GM21737 (cell line): ENCODE measurements around the gene DPM2.

Experiments used
- ATAC-seq: cut with Tn5 transposase; IDR thresholded peaks from one replicate; pipeline ENCODE4 v1.9.1; 2021; ENCODE audit warnings: mild to moderate bottlenecking, moderate library complexity; ENCODE audit not compliant: unreplicated experiment

DPM2 gene, protein sequence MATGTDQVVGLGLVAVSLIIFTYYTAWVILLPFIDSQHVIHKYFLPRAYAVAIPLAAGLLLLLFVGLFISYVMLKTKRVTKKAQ

DNA sequence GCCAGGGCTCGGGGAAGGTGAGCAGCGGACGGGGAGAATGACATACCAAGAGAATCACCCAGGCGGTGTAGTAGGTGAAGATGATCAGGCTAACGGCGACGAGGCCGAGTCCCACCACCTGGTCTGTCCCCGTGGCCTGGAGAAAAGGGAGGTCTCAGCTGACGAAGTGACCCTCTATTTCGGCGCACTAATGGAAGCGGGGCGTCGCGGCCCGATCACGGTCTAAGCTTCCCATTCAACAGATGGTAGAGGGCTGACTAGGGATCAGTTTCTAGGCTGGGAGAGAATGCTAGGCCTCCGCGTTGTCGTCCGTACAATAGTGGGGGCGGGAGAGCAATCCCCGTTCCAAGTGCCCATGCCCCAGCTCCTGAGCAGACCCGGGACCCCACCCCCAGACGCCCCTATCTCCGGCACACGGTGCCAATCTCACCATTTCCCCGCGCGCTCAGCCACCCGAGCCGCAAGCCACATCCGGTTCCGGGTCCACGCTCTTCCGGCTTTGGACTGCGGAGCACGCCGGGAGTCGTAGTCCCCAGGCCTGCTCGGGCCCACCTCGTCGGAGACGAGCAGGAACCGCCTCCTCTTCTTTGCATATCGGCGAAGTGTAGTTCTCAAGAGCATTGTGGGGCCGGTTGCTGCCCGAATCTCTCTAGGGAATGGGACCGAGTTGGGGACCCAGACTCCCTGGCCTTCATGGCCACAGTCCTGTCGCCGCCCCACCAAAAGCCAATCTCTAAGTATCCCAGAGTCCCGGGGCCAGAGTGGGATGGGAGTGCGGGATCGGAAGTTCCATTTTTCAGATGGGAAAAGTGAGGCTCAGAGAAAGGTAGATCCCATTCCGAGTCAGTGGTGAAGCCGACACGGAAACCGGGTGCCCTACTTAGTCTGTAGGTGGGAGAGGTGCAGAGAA lies at the start of gene DPM2:
DPM2 (minus strand) TSS at position 467 of the 910 bp plus-strand sequence; CDS start at position 433, 34 bp downstream.
- peak; percentile 82 for ATAC-seq

DNA sequence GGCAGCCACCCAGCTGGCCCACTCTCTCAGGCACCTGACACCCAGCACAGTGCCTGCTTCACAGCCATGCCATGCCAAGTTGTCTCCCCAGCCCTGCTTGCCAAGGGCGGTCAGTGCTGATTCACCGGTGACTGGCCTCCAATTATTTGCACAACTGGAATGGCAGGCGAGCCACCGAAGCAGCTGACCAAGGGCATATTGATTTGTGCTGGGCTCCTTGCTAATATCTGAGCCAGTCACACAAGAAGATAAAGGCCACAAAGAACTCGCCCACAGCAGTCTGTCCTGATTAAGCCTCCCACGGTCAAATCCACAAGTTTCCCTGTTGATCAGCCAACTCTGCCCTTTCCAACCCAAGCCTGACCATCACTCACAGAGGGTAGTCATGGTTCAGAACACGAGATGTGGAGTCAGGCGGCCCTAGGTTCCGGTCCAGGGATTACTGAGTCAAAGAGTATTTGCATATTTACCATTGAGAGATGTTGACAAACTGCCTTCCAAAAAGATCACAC lies 49.5 kb upstream of the DPM2 start:
- ATAC-seq: no peak

DNA sequence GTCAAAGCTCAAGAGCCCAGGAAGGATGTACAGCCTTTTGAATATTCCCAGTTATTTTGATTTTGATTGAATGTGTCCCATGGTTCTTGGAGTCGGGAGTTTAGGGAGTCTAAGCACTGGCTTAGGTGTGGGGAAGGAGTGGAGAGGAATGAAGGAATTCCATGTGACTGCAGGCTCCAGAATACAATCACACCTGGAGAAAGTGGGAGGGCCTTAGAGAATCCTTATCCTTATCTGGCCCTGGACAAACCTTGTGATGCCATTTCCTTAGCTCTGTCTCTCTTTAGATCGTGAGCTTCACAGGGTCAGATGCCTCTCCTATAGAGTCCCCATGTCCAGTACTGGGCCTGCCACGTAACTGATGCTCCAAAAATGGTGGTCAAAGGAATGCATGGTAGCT lies 47.4 kb upstream of the DPM2 start:
- ATAC-seq: no peak

DNA sequence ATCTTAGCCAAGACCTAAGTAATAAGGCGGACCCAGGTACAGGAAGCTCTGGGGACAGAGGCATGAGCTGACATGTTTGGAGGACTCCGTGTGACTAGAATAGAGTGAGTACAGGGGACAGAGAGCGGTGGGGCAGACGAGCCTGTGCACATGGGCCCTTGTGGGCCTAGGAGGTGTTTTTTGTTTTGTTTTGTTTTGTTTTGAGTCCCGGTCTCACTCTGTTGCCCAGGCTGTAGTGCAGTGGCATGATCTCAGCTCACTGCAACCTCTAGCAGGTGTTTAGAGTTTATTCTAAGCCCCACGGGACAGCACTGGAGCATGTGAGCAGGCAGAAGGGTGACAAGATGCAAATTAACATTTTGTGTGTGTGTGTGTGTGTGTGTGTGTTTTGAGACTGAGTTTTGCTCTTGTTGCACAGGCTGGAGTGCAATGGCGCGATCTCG lies 46.2 kb upstream of the DPM2 start:
- ATAC-seq: peak; percentile 35

DNA sequence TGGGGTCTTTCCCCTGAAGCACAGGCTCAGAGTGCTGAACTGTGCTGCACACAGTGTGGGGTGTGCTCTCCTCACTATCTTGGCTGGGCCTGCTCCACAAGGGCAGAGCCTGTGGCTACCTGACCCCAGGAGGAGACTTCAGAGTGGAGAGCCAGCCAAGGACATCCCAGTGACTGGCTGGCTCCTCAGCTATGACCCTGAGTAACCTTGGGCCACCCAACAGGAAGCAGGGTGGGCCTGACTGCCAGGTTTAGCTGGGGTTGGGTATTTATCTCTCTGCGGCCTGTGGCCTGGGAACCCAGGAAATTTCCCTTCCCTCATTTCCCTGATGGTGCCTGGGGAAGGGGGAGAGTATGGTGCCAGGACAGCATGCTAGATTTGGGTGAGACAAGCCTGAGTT lies 45.3 kb upstream of the DPM2 start:
- ATAC-seq: no peak

DNA sequence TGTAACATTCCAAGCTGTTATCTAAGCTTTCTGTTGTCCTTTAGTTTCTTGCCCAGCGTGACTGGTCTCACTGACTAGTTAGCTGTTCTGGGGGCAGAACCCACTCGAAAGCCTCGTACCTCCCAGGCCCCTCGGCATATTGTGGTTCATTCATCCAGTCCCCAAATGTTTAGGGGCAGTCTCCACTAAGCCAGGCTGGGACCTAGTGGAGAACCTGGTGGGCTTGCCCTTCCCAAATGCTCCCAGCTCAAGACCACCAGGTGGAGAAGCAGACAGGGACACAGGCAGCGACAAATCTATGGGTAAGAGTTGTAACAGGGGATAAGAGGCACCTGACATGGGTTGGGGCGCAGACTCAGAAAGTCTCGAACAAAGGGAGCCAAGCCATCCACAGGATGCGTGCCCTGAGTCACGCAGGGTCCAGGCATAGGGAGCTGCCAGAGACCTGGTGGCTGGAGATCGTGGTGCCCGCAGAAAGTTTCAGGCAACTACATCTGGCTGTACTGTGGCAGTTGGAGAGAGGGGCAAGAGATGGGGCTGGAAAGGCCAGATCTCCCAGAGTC lies 44.0 kb upstream of the DPM2 start:
- no peak for ATAC-seq

DNA sequence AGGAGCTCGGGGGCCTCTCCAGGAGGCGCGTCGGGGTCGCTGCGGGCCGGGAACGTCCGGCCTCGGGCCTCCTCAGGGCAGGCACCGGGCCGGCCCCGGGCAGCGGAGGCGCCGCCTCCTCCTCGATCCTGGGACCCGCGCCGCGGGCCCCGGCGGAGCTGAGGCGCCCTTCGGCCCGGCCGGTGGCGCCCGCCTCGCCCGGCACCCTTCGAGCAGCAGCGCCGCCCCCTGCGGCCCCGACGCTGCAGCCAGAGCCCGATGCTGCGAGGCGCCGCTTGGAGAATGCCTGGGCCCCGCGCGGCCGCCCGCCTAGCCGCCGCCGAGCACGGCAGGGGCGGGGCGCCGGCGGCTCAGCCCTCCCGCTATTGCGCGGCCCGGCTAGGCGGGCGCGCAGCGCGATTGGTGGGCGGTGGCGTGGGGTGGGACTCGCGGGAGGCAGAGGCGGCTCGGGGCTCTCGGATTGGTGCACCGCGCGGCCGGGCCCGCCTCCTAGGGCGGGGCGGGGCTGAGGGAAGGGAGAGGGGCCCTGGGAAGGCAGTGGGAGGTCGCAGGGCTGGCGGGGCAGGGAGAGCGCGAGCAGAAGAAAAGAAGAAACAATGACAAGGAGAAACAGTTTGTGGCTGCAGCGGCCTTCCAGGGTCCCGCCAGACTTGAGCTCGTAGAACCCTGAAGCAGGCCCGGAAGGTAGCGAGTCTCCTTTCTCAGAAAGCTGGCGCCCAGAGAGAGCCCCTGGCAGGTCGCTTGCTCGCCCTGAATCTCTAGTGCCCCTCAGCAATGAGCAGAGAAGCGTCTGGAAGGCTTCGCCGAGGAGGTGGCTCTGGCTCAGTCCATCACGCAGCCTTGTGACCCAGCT lies 43.3 kb upstream of the DPM2 start, which contains the start of gene EEIG1:
EEIG1 (minus strand) TSS at position 284 of the 853 bp plus-strand sequence. CDS start 852 bp downstream, outside the sequence.
- ATAC-seq: peak; percentile 77

DNA sequence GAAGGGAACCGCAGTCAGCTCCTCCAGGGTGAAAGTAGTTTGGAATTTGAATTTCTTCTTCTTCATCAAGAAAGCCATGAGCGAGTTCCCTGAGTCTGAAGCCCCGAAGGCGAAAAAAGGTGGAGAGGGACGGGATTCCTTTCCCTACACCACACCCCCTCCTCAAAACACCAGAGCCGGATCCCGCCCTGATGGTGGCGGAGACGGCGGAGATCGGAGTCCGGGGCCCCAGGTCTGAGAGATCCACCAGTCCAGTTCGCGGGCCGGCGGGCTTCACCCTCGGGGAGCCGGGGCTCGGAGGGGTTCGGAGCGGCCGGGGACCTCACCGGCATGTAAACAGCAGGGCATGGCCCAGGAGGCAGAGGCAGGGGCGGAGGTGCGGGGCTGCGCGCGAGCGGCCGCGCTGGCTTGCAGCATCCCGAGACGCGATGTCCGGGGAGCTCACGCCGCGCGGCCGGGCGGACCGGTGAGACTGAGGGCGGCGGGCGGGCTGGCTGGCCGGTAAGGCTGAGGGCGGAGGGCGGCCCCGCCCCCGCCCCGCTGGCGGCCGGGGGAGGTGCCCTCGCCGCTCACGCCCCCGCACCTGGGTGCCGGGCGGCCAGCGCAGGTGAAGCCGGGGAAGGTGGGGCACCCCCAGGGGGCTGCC lies 42.5 kb upstream of the DPM2 start:
- ATAC-seq: peak; percentile 29

DNA sequence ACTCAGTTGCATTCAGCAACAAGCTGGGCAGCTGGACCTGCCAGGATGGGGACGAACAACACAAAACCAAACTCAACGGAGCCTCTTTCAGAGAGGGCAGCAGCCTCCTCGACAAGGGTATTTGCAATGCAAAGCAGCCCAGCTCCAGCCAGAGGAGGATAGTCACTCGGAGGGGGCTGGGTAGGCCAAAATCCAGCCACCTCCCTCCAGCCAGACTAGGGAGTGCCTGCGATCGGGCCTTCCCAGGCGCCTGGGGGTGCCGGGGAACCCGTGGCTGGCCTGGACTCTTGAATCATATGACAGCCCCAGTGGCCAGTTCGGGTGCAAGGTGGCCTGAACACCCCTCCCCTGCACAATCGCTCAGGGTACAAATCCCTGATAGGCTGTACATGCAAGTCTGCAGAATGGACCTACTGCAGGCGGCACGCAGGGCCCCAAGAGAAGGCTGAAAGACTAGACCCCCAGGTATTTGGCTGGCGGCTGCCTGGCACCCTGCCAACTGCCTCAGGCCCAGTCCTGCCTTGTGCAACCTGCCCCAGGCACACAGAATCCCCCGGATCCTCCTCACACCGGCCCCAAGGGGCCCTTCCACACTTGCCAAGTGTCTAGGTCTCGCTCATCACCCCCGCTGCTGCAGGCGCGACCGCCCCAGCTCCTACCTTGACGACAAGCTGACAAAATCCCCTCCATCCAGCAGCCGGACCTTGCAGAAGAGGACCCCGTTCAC lies 41.8 kb upstream of the DPM2 start:
- no peak for ATAC-seq

DNA sequence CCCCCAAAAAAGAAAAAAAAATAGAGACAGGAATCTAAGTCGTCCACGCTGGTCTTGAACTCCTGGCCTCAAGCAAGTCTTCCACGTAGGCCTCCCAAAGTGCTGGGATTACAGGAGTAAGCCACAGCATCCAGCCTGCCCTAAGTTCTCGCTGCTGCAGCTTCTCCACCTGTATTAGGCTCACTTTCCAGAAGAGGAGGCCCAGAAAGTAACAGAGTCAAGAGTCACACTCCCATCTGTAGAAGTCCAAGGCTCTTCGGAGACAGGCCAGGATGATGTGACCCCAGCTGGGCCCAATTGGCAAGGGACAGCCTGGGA lies 41.3 kb upstream of the DPM2 start:
- no peak for ATAC-seq

DNA sequence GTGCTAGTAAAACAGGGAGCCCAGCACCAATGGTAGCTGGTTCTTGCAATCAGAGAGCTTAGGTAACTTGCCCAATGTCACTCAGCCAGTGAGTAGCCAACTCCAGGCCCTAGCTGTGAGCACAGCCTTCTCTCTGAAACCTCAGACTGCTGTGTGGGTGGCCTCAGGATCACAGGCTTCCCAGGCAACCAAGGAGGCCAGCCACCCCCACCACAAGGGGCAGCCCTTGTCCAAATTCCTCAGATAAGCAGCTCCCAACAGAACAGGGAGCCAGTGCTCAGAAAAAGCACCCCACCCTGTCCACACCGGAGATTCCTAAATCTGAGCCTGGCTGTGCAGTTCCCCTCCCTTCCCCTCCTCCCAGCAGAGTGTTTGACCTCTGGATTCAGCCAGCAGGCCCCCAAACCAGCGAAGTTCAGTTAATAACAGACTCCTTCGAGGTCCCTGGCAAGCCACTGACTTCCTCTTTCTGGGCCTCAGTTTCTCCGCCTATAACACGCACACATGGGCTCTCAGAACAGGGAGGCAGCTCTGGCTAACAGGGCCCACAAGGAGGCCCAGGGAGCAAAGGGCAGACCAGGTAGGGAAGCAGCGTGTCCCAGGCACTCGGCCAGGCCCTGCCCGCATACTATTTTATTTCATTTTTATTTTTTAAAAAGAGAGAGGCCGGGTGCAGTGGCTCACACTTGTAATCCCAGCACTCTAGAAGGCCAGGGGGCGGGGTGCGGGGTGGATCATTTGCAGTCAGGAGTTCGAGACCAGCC lies 40.4 kb upstream of the DPM2 start:
- no peak for ATAC-seq

DNA sequence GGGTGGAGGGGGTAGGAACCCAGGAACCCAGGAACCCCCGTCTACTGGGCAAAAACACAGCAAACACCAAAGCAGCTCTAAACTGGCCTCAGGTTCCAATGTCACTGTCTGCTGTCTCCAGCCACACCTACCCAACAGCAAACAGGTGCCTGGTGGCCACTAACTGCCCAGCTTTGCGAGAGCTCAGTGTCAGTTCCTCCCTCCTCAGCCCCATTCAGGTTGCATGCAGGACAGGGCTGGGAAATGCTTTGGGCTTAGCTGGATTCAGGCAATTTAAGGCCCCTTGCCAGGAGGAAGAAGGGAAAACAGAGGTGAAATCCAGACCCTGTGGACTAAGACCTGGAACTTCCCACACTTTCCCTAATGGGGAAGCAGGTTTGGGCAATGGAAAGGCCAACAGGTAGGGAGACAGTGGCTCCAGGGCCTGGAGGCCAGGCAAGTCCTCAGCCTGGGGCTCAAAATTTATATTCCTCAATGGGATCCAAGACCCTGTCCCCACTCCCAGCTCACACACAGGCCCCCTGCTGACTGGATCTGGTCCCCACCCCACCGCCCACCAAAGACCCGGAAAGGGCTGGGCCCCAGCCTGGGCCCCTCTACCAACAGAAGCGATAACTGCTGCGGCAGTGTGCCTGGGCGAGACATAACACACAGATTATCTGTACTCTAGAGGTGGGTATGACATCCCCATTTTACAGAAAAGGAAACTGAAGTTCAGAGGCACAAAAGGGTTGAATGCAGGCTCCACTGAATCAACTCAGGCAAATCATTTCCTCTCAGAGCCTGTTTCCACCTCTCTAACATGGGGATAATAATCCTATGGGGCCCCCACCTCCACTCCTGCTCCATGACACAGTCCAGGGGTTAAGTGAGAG lies 39.6 kb upstream of the DPM2 start:
- no peak for ATAC-seq

DNA sequence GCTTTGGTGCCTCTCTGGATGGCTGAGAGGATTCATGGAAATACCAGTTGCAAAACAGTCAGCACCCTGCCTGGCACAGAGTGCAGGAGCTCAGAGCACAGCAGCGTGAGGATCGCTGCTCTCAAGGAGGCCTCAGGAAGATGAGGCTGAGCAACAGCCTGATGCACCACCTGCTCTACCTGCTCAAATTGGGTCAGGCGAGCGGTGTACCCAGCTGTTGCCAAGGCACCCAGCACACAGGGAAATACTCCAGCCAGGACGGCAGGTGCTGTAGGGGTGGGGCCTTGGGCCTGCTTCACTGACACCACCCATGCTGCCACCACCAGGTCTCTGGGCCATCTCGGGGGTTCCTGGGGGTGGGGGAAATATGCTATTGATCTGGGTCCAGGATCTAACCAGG lies 38.8 kb upstream of the DPM2 start:
- ATAC-seq: no peak

DNA sequence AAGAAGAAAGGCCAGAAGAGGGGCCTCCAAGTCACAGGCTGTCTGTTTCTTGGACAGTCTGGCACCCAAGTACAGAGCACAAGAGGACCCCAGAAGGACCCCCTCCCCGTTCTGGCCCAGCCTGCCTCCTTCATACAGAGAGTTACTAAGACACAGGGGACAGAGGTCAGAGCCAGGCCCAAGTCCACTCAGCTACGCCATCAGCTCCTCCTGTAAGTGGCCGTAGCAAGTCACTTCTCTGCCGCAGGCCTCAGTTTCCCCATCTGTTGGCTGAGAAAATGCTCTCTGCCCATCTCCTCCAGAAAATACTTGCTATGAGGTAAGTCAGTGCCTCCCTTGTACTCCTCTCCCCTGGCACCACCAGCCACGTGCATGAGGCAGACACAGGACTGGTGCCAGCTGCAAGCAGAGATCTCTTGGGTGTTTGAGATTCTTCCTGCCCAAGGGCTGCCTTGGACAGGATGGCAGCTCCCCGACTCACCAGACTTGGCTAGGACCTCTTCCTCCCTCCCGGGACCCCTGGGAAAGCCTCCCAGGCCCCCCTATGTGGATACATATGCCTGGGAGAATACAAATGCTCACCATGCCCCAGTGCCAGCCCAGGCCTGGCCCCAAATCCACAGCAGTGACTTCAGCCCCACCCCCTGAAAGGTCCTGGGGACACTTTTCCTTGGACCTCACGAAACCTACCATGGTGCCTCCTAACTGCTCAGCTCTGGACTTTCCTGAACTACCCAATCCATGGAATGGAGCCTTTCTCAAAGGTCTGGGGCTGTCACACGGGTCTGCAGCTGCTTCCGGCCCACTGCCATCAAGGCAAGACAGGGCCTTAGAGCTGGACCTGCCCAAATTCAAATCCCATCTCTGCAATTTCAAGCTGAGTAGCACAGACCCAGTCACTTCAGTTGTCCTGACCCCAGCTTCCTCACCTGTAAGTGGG lies 38.0 kb upstream of the DPM2 start:
- ATAC-seq: no peak

DNA sequence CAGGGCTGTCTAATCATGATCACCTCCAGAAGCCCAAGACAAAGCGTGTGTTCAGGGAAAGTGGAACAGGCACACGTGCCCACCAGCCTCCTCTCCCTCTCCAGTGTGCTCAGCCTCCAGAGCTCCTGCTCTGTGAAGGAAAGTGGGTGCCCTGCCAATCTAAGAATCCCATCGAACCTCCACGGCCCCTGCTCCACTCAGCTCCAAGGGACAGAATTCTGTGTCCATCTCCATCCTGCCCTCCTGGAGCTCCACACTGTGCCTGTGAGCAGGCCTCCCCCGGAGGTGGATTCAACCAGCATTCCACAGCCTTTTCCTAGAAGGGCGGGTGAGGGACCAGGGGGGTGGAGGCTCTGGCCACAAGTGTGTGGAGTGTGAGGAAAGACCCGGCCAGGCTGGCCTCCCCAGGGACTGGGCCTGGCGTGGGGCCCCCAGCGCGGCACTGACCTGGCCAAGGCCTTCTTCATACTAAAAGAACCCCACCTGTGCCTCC lies 37.2 kb upstream of the DPM2 start:
- no peak for ATAC-seq

DNA sequence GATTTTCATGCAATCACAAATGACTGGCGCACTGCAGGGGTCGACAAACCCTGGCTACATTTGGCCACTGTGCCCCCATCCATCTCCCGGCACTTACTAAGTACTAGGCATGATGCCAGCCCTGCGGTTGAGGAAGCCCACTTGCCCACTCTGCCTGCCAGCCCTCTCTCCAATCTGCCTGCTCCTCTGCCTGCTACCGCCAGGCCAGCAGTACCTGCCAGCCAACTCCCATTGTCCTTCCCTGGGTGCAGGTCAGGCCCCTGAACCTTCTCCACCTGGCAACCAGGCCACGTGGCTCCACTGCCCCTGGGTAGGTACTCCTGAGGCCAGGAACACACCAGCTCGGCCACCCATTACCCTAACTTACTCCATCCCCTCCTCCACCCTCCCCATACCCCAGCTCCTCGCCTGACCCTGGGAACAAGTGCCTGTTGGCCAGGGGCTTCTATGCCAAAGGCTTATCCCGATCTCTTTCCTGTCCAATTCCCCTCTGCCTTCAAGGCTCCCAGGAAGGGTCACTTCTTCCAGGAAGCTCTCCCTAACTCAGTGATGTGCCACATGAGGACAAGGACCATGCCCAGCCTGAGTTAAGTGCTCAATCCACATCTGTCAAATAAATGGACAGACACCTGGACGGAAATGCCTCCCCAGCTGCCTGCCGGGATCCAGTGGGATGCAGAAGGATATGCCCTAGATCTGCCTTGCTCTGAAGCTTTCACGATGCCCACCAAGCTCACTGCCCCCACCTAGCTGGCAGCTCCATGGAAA lies 36.5 kb upstream of the DPM2 start:
- no peak for ATAC-seq
